GM18861 (cell line): ENCODE measurements around the gene RIC1.
"Not testable (repeated sequence)": the region's sequence is repeated elsewhere in the genome, so short reads cannot be mapped to it uniquely, and the experiment has no call there.

Experiments used
- ATAC-seq: cut with Tn5 transposase; IDR thresholded peaks from one replicate; pipeline ENCODE4 v1.9.1; 2021; ENCODE audit not compliant: unreplicated experiment

The RIC1 gene

DNA sequence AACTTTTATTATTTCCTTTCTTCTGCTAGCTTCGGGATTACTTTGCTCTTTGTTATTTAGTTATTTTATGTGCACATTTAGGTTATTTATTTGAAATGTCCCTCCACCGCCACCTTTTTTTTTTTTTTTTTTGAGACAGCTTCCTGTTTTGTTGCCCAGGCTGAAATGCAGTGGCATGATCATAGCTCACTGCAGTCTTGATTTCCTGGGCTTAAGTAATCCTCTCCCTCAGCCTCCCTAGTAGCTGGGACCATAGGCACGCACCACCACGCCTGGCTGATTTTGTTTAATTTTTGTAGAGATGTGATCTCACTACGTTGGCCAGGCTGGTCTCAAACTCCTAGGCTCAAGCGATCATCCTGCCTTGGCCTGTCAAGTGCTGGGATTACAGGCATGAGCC, 38.5 kb downstream of the RIC1 start:
- no peak for ATAC-seq

DNA sequence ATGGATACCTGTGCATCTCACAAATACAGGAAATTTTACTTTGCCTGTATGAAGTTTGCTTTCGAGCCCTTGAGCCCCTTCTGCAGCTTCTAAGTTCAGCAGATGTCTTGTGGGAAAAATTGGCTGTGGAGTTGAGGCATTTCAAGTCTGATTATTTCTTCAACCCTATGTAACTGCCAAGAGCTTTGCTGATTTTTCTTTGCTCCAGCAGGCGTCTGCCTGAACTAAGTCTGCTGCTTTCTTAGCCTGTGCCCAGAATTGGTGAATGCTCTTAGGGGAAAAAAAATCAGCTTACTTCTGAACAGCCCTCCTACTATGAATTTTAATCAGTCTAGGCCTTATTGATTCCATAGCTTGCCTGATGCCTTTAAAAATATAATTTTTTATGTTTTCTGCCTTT, 41.2 kb downstream of the RIC1 start:
- ATAC-seq: no peak

DNA sequence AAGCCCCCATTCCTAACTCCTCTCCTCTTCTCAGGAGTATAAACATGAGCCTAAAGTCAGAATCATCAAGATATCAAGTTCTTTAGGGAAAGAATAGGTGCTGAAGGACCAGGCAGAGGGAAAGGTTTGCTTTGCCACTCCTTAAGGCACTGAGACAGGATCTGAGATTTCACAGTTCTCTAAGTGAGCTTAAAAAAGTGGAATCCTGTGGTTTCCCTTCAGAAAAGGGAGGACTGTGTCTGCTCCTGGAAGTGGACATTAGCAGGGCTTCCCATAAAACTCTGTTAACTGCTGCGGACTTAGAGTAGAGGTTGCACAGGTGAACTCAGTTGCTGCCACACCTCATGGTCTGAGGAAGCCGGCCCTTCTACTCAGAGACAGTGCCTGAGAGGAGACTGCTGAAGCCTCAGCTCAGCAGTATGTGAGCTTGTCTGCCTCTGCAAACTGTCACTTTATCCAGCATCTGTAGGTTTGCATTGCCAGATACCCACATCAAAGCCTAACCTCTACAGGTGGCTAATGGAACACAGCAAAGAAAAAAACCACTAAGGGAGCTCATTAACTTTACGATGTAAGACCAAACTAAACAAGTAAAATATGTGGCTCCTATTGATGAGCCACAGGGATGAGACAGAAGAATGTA, 42.9 kb downstream of the RIC1 start:
- ATAC-seq: no peak

DNA sequence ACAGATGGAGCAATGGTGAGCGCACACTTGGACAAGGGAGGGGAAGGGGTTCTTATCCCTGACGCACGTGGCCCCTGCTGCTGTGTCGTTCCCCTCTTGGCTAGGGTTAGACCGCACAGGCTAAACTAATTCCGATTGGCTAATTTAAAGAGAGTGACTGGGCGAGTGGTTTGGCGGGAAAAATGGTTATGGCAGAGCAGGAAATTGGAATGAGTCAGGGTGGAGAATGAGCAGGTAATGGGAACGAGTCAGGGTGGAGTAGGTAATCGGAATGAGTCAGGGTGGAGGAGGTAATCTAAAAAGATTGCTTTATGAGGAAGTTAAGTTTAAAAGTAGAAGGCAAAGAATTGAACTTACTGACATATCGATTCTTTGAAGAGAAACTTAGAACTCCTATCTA, 46.1 kb downstream of the RIC1 start:
- ATAC-seq: not testable (repeated sequence)

DNA sequence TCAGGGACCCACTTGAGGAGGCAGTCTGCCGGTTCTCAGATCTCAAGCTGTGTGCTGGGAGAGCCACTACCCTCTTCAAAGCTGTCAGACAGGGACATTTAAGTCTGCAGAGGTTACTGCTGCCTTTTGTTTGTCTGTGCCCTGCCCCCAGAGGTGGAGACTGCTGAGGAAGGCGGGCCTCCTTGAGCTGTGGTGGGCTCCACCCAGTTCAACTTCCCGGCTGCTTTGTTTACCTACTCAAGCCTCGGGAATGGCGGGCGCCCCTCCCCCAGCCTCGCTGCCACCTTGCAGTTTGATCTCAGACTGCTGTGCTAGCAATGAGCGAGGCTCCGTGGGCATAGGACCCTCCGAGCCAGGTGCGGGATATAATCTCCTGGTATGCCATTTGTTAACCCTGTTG, 54.7 kb downstream of the RIC1 start:
- not testable (repeated sequence) for ATAC-seq

DNA sequence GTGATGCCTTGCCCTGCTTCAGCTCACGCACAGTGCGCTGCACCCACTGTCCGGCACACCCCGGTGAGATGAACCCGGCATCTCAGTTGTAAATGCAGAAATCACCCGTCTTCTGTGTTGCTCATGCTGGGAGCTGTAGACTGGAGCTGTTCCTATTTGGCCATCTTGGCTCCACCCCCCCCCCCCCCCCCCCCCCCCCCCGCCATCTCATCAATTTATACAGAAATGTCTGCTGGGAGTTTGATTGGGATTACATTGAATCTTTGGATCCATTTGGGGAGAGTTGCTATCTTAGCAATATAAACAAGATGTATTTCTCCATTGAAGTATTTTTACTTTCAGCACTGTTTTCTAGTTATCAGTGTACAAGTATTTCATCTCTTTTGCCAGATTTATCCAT, 55.2 kb downstream of the RIC1 start:
- no peak for ATAC-seq

DNA sequence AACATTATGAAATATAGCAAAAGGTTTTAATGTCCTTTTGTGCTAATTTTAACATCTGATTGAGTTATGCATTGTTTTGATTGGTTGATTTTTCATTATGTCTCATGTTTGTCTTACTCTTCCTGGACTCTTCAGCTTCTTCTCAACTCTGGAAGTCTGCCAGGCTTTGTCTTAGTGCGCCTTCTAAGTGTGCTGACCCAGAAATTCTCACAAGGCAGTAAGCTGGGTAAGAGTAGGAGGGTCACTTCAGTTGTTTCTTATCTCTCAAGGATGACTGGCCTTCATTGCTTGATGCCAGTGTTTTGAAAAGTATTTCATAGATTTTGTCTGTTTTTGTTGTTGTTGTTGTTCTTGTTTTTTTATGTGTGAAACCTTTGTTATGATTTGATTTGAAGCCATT, 59.2 kb downstream of the RIC1 start:
- ATAC-seq: no peak

DNA sequence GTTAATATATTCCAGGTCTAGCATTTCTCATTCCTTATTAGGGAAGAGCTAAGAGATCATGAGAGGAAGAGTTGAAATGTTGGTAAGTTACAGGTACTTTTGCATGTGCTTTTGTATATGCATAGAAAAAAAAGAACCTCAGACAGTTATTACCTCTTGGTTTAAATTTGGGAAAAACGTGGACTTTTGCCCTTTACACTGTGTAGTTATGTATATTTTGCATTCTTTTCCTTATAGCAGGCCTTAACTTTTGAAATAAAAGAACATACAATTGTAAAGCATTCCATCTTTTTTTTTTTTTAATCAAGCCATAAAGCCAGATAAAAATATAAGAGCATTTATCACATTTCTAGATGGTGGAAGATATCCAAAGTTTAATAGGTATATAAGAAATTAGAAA, 61.4 kb downstream of the RIC1 start:
- no peak for ATAC-seq

DNA sequence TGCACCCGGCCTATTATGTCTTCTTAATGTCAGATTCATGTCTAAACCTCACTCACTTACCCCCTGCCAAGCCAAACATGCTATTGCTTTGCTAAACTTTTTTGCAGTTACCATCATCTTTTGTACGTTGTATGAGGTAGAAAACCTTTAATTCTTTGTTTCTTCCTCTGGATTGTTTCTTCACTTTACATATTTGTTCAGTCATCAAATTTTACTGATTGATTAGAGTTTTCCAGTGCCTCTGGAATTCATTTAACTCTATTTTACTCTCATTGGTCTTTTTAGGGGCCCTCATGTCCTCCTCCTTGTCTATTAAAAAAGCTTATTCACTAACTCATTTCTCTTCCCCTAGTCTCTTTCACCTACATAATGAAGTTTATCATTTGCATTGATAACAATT, 67.0 kb downstream of the RIC1 start:
- no peak for ATAC-seq

DNA sequence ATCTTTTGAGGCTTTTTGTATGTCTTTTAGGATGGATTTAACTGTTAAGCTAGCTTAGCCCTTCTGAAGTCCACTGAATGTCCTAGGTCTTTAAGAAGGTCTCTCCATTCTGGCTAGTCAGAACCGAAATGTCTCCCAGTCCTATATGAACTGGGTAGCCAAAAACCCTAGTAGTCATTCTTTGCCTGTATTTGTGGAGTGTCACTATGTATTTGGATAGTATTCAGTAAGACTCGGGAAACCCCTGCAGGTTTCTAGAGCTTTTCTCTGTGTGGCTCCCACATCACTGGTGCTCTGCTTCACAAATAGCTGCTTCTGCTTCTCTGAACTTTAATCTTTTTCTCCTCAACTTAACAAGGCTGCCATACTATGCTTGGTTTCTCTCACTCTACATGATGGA, 68.0 kb downstream of the RIC1 start:
- ATAC-seq: no peak

DNA sequence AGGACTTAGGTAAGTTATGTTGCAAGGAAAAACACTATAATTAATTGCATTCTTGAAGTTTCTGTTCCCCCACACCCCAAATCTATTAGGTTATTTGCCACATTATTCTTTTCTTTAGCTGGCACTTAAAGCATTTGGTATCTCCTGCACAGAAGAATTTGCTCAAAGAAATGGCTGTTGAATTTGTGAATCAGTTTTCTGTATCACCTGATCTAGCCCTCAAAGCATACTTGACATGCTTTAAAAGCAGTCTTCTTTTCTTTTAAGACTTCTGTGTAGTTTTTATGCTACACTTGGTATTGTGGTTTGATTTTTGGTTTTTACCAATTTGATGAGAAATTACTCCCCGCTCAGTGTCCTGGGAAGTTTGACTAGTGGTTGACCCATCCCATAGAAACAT, 69.1 kb downstream of the RIC1 start:
- no peak for ATAC-seq

DNA sequence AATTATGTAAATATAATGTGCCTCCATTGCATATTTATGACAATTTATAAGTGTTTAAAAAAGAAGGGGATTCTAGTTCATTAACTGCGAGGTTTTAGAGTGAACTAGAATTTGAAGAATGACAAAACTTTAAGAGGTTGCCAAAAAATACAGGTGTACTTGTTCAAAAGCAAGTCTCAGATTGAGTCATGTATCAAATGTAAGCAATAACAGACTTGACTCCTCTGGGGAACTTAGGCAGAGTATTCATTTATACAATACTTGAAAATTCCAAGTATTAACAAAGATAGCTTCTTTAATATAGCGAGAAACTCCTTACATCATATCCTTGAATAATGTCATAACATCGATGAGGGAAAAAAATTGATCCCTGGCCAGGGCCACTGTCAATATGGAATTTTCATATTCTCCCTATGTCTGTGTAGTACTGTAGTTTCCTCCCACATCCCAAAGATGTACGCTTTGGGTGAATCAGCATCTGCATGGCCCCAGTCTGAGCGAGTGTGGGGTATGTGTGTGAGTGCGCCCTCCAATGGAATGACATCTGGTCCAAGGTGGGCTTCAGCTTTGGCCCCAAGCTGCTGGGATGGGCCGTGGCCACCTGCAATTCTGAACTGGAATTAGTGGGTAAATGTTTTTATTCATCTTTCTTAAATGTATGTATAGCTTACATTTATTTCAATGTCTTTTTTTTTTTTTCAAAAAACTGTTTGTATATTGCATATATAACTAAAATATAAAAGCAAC, 70.1 kb downstream of the RIC1 start:
- no peak for ATAC-seq

DNA sequence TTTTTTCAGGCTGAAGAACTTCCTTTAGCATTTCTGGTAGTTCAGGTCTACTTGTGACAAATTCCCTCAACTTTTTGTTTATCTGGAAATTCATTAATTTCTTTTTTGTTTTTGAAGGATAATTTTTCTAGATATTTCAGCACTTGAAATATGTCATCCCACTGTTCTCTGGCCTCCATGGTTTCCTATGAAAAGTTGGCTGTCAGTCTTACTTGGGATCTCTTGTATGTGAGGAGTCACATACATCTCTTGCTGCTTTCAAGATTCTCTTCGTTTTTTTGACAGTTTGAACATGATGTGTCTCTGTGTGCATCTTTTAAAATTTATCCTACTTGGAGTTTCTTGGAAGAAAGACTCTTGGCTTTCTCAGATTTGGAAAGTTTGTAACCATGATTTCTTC, 79.5 kb downstream of the RIC1 start:
- ATAC-seq: no peak

DNA sequence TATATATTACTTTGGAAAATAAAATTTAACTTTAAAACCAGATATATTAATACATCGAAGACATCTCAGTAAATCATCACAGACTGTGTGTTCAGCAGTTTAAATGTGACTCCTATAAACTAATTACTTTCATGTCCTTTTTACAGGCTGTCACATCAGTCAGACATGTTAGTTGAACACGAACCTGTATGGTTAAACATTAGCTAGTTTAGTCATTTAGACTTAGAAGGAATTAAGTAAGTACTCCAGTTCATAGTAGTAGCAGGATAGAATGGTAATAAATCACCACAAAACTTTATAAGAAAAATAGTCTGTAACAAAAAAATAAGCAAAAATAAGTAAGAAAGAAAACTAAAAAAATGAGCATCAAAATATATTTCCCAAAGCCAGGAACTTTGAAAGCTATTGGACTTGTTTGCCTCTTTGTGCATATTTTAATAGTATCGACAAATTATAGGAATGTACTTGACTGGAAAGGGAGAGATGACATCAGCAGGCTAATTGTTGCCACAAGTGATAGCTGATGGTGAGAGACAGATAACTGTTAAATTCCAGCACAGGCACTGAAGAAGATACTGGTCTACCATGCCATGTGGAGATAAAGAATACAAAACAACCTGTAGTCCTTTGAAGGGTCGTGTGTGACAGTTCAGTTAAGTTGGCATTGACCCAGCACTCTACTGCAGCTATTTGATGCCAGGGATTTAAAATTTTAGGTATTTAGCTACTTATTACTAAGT, 83.9 kb downstream of the RIC1 start:
- peak; percentile 44 for ATAC-seq

DNA sequence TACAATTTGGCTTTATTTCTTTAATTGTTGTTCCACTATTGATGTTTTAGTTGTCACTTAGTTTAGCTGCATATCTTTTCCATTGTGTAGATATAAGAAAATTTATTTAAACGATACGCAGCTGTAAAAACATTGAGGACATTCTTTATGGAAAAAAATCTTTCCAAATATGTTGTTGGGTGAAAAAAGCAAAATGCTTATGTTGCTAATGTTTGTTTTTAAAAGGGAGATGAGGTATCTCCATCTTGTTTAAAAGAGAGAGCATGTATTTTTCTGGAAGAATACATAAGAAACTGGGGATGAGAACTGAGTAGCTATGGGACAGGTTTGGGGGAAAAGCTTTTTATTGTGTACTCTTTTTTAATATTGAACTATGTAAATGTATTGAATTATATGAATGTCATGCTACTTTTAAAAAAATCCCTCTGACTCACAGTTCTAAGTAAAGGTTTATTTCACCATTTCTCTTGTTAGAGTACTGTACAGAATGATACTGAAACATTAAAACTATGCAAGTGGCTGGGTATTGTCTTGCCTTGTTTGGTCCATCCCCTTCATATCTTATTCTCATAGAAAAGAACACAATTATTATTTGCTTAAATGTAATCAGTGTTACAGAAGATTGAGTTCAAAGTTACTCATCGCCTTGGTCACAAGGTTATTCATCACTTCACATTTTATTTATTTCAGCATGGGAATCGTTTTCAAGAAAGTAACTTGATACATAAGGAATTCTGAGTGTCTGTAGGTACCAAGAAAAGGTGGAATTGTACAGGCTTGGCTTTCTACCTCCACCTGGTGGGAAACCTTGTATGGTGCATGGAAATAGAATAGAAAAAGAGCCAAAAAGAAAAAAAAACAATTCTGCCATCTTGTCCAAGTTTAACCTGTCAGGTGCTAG, 85.8 kb downstream of the RIC1 start:
- ATAC-seq: no peak

DNA sequence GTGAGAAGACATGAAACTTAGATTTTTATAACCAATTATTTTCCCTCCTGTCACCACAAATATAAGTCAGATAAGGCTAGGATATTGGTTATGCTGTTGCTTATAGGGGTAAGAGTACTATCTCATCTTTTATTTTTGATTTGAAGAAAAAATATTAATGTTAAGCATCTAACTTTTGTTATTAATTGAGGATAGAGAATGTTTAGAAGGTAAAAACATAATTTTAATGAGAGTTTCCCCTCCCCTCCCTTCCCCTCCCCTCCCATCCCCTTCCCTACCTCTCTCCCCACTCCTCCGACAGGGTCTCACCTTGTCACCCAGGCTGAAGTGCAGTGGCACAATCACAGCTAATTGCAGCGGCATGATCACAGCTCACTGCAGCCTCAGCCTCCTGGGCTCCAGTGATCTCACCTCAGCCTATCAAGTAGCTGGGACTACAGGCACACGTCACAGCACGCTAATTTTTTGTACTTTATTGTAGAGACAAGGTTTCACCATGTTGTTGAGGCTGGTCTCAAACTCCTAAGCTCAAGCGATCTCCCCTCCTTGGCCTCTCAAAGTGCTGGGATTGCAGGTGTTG, 86.7 kb downstream of the RIC1 start:
- no peak for ATAC-seq

DNA sequence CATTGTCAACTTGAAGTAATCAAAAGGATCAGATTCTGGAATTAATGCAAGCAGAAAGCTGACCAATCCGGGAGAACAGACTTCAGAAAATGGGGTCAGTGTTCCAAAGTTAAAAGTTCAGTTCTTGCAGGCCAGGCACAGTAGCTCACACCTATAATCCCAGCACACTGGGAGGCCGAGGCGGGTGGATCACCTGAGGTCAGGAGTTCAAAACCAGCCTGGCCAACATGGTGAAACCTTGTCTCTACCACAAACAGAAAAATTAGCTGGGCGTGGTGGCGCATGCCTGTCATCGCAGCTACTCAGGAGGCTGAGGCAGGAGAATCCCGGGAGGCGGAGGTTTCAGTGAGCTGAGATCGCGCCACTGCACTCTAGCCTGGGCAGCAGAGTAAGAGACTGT, 88.5 kb downstream of the RIC1 start:
- ATAC-seq: not testable (repeated sequence)

DNA sequence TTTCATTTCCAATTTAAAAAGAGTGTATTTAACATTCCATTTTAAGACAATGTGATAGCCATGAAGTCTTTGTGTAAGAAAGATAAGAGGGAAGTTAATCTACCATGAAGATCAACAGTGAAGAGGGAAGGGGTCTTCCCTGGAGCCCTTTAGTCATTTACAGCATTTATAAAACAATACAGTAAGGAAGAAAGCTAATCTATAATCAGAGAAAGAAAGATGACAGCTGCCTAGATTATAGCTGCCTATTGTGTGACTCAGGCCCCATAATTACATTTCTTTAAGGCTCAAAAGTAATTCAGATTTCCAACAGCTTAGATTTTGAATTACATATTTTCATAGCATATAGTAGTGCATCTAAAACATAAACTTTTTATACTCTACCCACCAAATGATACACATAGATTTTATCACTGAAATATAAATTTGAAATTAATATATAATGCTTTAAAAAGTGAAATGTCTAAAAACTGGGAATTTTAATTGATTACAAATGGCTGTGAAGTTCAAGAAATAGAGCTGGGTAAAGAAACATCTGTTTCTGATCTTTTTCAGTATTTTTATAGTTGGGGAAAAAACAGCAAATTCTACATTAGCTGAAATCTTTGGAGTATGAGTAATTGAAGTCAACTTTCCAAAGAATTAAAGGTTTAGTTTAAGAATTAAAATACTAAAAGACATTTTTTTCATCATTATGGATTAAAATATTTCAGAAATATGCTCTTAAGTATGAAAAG, 89.6 kb downstream of the RIC1 start:
- ATAC-seq: no peak

DNA sequence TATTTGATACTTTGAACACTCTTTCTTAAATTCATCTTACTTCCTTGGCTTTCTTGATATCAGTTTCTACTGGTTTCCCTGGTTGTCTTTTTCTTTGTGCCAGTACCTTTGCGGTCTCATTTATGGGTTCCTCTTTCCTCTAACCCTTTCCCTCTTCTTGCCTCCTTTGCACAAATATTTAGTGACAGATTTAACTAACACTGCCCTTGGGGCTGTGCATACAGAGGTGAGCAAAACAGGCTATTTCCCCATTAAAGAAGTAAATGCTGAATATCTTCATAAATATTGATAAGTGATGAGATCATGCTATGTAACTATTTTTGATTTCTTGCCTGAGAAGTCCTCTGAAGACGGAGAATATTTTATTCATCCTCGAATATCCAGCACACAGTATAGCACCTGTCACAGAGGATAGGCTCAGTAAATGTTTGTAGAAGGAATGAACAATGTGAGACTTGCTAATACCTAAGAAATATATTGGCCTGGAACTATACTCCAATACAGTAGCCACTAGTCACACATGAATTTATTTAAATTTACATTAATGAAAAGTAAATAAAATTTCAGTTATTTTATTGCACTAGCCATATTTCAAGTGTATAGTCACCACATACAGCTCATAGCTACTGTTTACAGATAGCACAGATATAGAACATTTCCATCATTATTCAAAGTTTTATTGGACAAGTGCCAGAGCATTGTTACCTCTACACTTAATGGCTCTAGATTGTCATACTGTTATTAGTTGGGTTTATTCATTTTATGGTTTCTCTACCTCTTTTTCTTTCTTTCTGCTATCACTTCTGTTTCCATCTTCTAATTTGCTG, 90.4 kb downstream of the RIC1 start:
- ATAC-seq: no peak
